ENCODE data around the gene RRAS2.
"Not testable (repeated sequence)": the region's sequence is repeated elsewhere in the genome, so short reads cannot be mapped to it uniquely, and the experiment has no call there.

RRAS2 gene

GRCh38 chr11:14373941-14374646 lies 15.1 kb upstream of the RRAS2 start:
- Histone ChIP-seq H3K27ac (no peak overlapping the region), H3K4me3 (no peak overlapping the region)

- Histone ChIP-seq H3K27ac (no peak overlapping the region), H3K4me3 (no peak overlapping the region)
Observed at GRCh38 chr11:14372011-14372410, 13.0 kb upstream of the RRAS2 start.

- Histone ChIP-seq H3K27ac (no peak overlapping the region), H3K4me3 (no peak overlapping the region)
Observed at GRCh38 chr11:14371249-14371648, 12.3 kb upstream of the RRAS2 start.

GRCh38 chr11:14370496-14370895 lies 11.5 kb upstream of the RRAS2 start:
- Histone ChIP-seq H3K4me3 (no peak overlapping the region), H3K27ac (no peak overlapping the region)

GRCh38 chr11:14369598-14369997 lies 10.6 kb upstream of the RRAS2 start:
- H3K27ac ChIP-seq = no peak overlapping the region
- no peak overlapping the region for H3K4me3 ChIP-seq

GRCh38 chr11:14366936-14367335 lies 8.0 kb upstream of the RRAS2 start:
- Histone ChIP-seq H3K27ac (no peak overlapping the region), H3K4me3 (no peak overlapping the region)

GRCh38 chr11:14364322-14364721 lies 5.3 kb upstream of the RRAS2 start:
- Histone ChIP-seq H3K27ac (no peak overlapping the region), H3K4me3 (no peak overlapping the region)

GRCh38 chr11:14362611-14363010 lies 3.6 kb upstream of the RRAS2 start:
- no peak overlapping the region for H3K4me3 ChIP-seq
- H3K27ac ChIP-seq = no peak overlapping the region

- Histone ChIP-seq H3K4me3 (no peak overlapping the region), H3K27ac (no peak overlapping the region)
Observed at GRCh38 chr11:14361951-14362350, 3.0 kb upstream of the RRAS2 start.

GRCh38 chr11:14360976-14361375 lies 2.0 kb upstream of the RRAS2 start:
- Histone ChIP-seq H3K4me3 (no peak overlapping the region), H3K27ac (no peak overlapping the region)

GRCh38 chr11:14359501-14360031 lies 583 bp upstream of the RRAS2 start:
- Histone ChIP-seq H3K4me3 (peak overlapping the region in 6 of 7 experiments; percentile 72 to 95 (median 86)), H3K27ac (peak overlapping the region in 2 of 21 experiments; percentile 80 to 89)

GRCh38 chr11:14357881-14358728 lies 878 bp downstream of the RRAS2 start:
- Histone ChIP-seq H3K27ac (peak overlapping the region in 19 of 21 experiments; percentile 18 to 91 (median 82)), H3K4me3 (peak overlapping the region; percentile 63 to 95 (median 83))

GRCh38 chr11:14356342-14356741 lies 2.6 kb downstream of the RRAS2 start:
- no peak overlapping the region for H3K27ac ChIP-seq
- no peak overlapping the region for H3K4me3 ChIP-seq

GRCh38 chr11:14354604-14355003 lies 4.4 kb downstream of the RRAS2 start:
- not testable (repeated sequence) for H3K27ac ChIP-seq, H3K4me3 ChIP-seq

- Histone ChIP-seq H3K27ac (no peak overlapping the region), H3K4me3 (no peak overlapping the region)
Observed at GRCh38 chr11:14350716-14351238, 8.2 kb downstream of the RRAS2 start.

GRCh38 chr11:14350215-14350614 lies 8.8 kb downstream of the RRAS2 start:
- H3K27ac ChIP-seq = no peak overlapping the region

GRCh38 chr11:14347991-14348390 lies 11.0 kb downstream of the RRAS2 start:
- H3K27ac ChIP-seq = no peak overlapping the region
- H3K4me3 ChIP-seq = no peak overlapping the region

More at GRCh38 chr11:14350215-14350614, 8.8 kb downstream of the RRAS2 start:
- H3K4me3 ChIP-seq = no peak overlapping the region

GRCh38 chr11:14347494-14347893 lies 11.5 kb downstream of the RRAS2 start:
- Histone ChIP-seq H3K27ac (no peak overlapping the region), H3K4me3 (no peak overlapping the region)

- Histone ChIP-seq H3K4me3 (no peak overlapping the region), H3K27ac (no peak overlapping the region)
Observed at GRCh38 chr11:14346303-14346955, 12.6 kb downstream of the RRAS2 start.

- no peak overlapping the region for H3K4me3 ChIP-seq
- no peak overlapping the region for H3K27ac ChIP-seq
Observed at GRCh38 chr11:14345668-14346067, 13.3 kb downstream of the RRAS2 start.

Measured in skin epidermis (tissue), 12 donors.